ENCODE results near the gene KCNC3.

GRCh38 chr19:50333737-50334617, 4.8 kb upstream of the KCNC3 start:
- TF ChIP-seq CTCF (IDR thresholded peaks at IDR 0.05; ENCODE audit: poor library complexity, severe bottlenecking) (no peak), REST (IDR thresholded peaks at IDR 0.05; ENCODE audit: borderline replicate concordance) (no peak)
